Hepatocyte (in vitro differentiated cells): Measurements from ENCODE around the gene MIPOL1. TPM values are rescaled to one million over a fixed set of nuclear protein-coding genes. Genes with fewer than 3 reads are reported as not detected.

ENCODE experiments used
- DNase-seq: peaks from one replicate; pipeline ENCODE4 v3.0.0-alpha.2; 2016; ENCODE audit warnings: low spot score
- H2AFZ ChIP-seq: fragments of 200-600 bp; sonication (generic); 2 replicates; pipeline ENCODE4 v1.6.0; 2016; ENCODE audit warnings: antibody characterized with exemption, mild to moderate bottlenecking
- H3K27ac ChIP-seq: fragments of 200-600 bp; sonication (generic); 2 replicates; pipeline ENCODE4 v1.5.1; 2016; ENCODE audit warnings: mild to moderate bottlenecking
- H3K27me3 ChIP-seq: fragments of 200-600 bp; sonication (generic); 2 replicates; pipeline ENCODE4 v1.6.1; 2016
- H3K36me3 ChIP-seq: fragments of 200-600 bp; sonication (generic); replicated peaks from 2 replicates; pipeline ENCODE4 v1.5.1; 2016; ENCODE audit warnings: low read depth; ENCODE audit not compliant: insufficient read depth
- H3K4me1 ChIP-seq: fragments of 200-600 bp; sonication (generic); 2 replicates; pipeline ENCODE4 v1.5.1; 2016; ENCODE audit warnings: mild to moderate bottlenecking, moderate library complexity; ENCODE audit not compliant: insufficient read depth
- H3K4me2 ChIP-seq: fragments of 200-600 bp; sonication (generic); 2 replicates; pipeline ENCODE4 v1.6.0; 2016
- H3K4me3 ChIP-seq: fragments of 200-600 bp; sonication (generic); 2 replicates; pipeline ENCODE4 v1.5.1; 2016; ENCODE audit warnings: mild to moderate bottlenecking
- H3K79me2 ChIP-seq: fragments of 200-600 bp; sonication (generic); 2 replicates; pipeline ENCODE4 v1.6.0; 2017; ENCODE audit warnings: mild to moderate bottlenecking
- H3K9me2 ChIP-seq: fragments of 200-600 bp; sonication (generic); replicated peaks from 2 replicates; pipeline ENCODE4 v1.6.0; 2017; ENCODE audit warnings: mild to moderate bottlenecking; ENCODE audit not compliant: insufficient read depth
- H3K9me3 ChIP-seq: fragments of 200-600 bp; sonication (generic); 2 replicates; pipeline ENCODE4 v1.5.1; 2016; ENCODE audit warnings: low read depth, mild to moderate bottlenecking
- H4K20me1 ChIP-seq: fragments of 200-600 bp; sonication (generic); 2 replicates; pipeline ENCODE4 v1.6.0; 2016; ENCODE audit warnings: mild to moderate bottlenecking; ENCODE audit not compliant: insufficient read depth, poor library complexity, severe bottlenecking
- CTCF ChIP-seq: fragments of 200-600 bp; sonication (generic); IDR thresholded peaks from 2 replicates; pipeline ENCODE4 v1.5.1; 2016; ENCODE audit warnings: antibody characterized with exemption, mild to moderate bottlenecking; ENCODE audit not compliant: poor library complexity
- EZH2 ChIP-seq: fragments of 200-600 bp; sonication (generic); IDR thresholded peaks from 2 replicates; pipeline ENCODE4 v1.6.1; 2016; ENCODE audit warnings: antibody characterized with exemption, mild to moderate bottlenecking, borderline replicate concordance
- EZH2phosphoT487 ChIP-seq: fragments of 200-600 bp; sonication (generic); IDR thresholded peaks from one replicate; pipeline ENCODE4 v1.6.1; 2018; ENCODE audit warnings: antibody characterized with exemption, mild to moderate bottlenecking, low read depth, moderate library complexity; ENCODE audit not compliant: unreplicated experiment, severe bottlenecking
- WGBS: methylation state at CpG from one replicate; pipeline ENCODE4 v1.1.6; 2016; ENCODE audit warnings: low lambda C conversion rate; ENCODE audit errors: missing lambda C conversion rate; 5-methylcytosine and 5-hydroxymethylcytosine counted together
- polyA plus RNA-seq: library from polyadenylated mRNA; unstranded; fragments of >200 nt; fragmentation: Nextera tagmentation; extraction: Ambion mirVana; gene quantifications from 2 replicates; pipeline ENCODE4 v1.2.1, GENCODE V29; 2016
- total RNA-seq: library from RNA; depleted of rRNA; stranded (reverse); fragments of >200 nt; gene quantifications from 2 replicates; pipeline ENCODE4 v1.2.3, GENCODE V29; 2014

MIPOL1 gene
- total and polyA plus RNA-seq, 2 experiments from 2014 or later = 2.6 to 16.6 TPM

DNA sequence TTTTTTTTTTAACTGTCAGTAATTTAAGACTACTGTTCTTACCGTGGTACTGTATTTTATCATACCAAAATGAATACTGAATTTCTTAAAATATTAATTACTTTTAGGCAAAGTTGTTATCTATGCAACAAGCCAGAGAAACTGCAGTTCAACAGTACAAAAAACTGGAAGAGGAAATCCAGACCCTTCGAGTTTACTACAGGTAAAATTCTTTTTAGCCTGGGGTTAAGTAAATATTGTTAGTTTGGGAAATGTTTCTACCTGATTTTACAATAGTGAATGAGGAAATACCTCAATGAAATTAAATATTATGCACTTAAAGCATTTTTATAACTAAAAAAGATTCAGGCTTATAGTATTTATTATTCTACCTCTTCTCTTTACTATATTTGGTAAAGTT is 225.0 kb downstream of the MIPOL1 start:
- TF ChIP-seq EZH2phosphoT487 = no peak
- no peak for TF ChIP-seq EZH2
- TF ChIP-seq CTCF = no peak
- H3K4me2 ChIP-seq = peak overlapping the region; percentile 64

GRCh38 chr14:37428954-37429353 is 231.2 kb downstream of the MIPOL1 start:
- H3K79me2 ChIP-seq = no peaks in the 10 kb centered on the region
- 60% methylated on average over 1 of the region's 1 CpG for WGBS
- no peak for DNase-seq

More for the DNA sequence above, 225.0 kb downstream of the MIPOL1 start:
- H3K4me3 ChIP-seq = no peak overlapping the region
- peak overlapping the region; percentile 24 for H2AFZ ChIP-seq
- no peaks in the 10 kb centered on the region for H3K36me3 ChIP-seq
- peaks cover 6% of the 10 kb centered on the region for H3K4me1 ChIP-seq
- DNase-seq = no peak
- H3K27ac ChIP-seq = peak overlapping the region; percentile 45
- no peaks in the 10 kb centered on the region for H3K9me3 ChIP-seq
- no peaks in the 10 kb centered on the region for H3K9me2 ChIP-seq
- no peaks in the 10 kb centered on the region for H3K79me2 ChIP-seq
- 52% methylated on average over 2 of the region's 2 CpGs for WGBS
- no peaks in the 10 kb centered on the region for H3K27me3 ChIP-seq
- no peaks in the 10 kb centered on the region for H4K20me1 ChIP-seq

GRCh38 chr14:37429618-37430017 is 231.9 kb downstream of the MIPOL1 start:
- Histone ChIP-seq H2AFZ (no peak overlapping the region), H3K79me2 (no peaks in the 10 kb centered on the region), H3K4me3 (no peak overlapping the region), H4K20me1 (no peaks in the 10 kb centered on the region), H3K9me2 (no peaks in the 10 kb centered on the region), H3K4me2 (no peak overlapping the region), H3K27me3 (no peaks in the 10 kb centered on the region), H3K27ac (no peak overlapping the region), H3K9me3 (no peaks in the 10 kb centered on the region), H3K36me3 (no peaks in the 10 kb centered on the region), H3K4me1 (no peaks in the 10 kb centered on the region)
- no peak for DNase-seq
- WGBS = 60% methylated on average over 1 of the region's 1 CpG
- TF ChIP-seq CTCF = no peak
- TF ChIP-seq EZH2 = no peak
- TF ChIP-seq EZH2phosphoT487 = no peak

More at GRCh38 chr14:37428954-37429353, 231.2 kb downstream of the MIPOL1 start:
- H4K20me1 ChIP-seq = no peaks in the 10 kb centered on the region
- no peaks in the 10 kb centered on the region for H3K27me3 ChIP-seq
- H3K4me1 ChIP-seq = no peaks in the 10 kb centered on the region
- TF ChIP-seq CTCF (no peak), EZH2 (no peak), EZH2phosphoT487 (no peak)
- no peaks in the 10 kb centered on the region for H3K9me2 ChIP-seq
- no peak overlapping the region for H3K27ac ChIP-seq
- H3K36me3 ChIP-seq = no peaks in the 10 kb centered on the region
- no peak overlapping the region for H3K4me2 ChIP-seq
- H2AFZ ChIP-seq = no peak overlapping the region
- no peaks in the 10 kb centered on the region for H3K9me3 ChIP-seq
- no peak overlapping the region for H3K4me3 ChIP-seq

GRCh38 chr14:37434867-37435266 is 237.1 kb downstream of the MIPOL1 start:
- no peak for DNase-seq
- Histone ChIP-seq H3K4me1 (peaks cover 5% of the 10 kb centered on the region), H3K9me3 (no peaks in the 10 kb centered on the region), H3K4me3 (no peak overlapping the region), H4K20me1 (no peaks in the 10 kb centered on the region), H2AFZ (no peak overlapping the region), H3K27me3 (no peaks in the 10 kb centered on the region), H3K79me2 (no peaks in the 10 kb centered on the region), H3K9me2 (no peaks in the 10 kb centered on the region), H3K36me3 (no peaks in the 10 kb centered on the region), H3K4me2 (no peak overlapping the region), H3K27ac (no peak overlapping the region)
- 95% methylated on average over 3 of the region's 3 CpGs for WGBS
- TF ChIP-seq EZH2phosphoT487 = no peak
- no peak for TF ChIP-seq CTCF
- TF ChIP-seq EZH2 = no peak
